ENCODE data around the gene OPN4. TPM values are rescaled to one million over a fixed set of nuclear protein-coding genes. Genes with fewer than 3 reads are reported as not detected.

The OPN4 gene
- total RNA-seq, 6 experiments from 2014 or later: not detected

GRCh38 chr10:86662186-86663045 is 8.1 kb downstream of the OPN4 start:
- 60% methylated on average over 1 of the region's 19 CpGs for WGBS (ENCODE audit: insufficient coverage, low coverage, low lambda C conversion rate, missing lambda C conversion rate)
- ATAC-seq (no peak), DNase-seq (peak in 2 of 3 donors; percentile 9 to 43)
- no peak overlapping the region for H3K27ac ChIP-seq
- H3K36me3 ChIP-seq: no peaks in the 10 kb centered on the region
- no peak overlapping the region for H3K4me3 ChIP-seq
- H3K4me1 ChIP-seq: no peaks in the 10 kb centered on the region
- TF ChIP-seq, protein P1, sequence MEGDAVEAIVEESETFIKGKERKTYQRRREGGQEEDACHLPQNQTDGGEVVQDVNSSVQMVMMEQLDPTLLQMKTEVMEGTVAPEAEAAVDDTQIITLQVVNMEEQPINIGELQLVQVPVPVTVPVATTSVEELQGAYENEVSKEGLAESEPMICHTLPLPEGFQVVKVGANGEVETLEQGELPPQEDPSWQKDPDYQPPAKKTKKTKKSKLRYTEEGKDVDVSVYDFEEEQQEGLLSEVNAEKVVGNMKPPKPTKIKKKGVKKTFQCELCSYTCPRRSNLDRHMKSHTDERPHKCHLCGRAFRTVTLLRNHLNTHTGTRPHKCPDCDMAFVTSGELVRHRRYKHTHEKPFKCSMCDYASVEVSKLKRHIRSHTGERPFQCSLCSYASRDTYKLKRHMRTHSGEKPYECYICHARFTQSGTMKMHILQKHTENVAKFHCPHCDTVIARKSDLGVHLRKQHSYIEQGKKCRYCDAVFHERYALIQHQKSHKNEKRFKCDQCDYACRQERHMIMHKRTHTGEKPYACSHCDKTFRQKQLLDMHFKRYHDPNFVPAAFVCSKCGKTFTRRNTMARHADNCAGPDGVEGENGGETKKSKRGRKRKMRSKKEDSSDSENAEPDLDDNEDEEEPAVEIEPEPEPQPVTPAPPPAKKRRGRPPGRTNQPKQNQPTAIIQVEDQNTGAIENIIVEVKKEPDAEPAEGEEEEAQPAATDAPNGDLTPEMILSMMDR (IDR thresholded peaks at IDR 0.05): no peak
- TF ChIP-seq POLR2A (IDR thresholded peaks at IDR 0.05): no peak
- no peaks in the 10 kb centered on the region for H3K27me3 ChIP-seq
- intact Hi-C loops (cut with DNase I): no loop called here
- no peaks in the 10 kb centered on the region for H3K9me3 ChIP-seq

- Histone ChIP-seq H3K27ac (no peak overlapping the region), H3K36me3 (no peaks in the 10 kb centered on the region), H3K4me3 (no peak overlapping the region), H3K9me3 (no peaks in the 10 kb centered on the region), H3K4me1 (no peaks in the 10 kb centered on the region), H3K27me3 (no peaks in the 10 kb centered on the region)
- no peak for TF ChIP-seq POLR2A (IDR thresholded peaks at IDR 0.05)
- TF ChIP-seq, protein P1 (IDR thresholded peaks at IDR 0.05): no peak
- peak in 1 of 3 donors; percentile 45 for DNase-seq
- intact Hi-C loops (cut with DNase I): no loop called here
- no peak for ATAC-seq
- WGBS (ENCODE audit: insufficient coverage, low coverage, low lambda C conversion rate, missing lambda C conversion rate): no CpG with 5 or more reads among the region's 8 CpGs
Measured at GRCh38 chr10:86663046-86663345, 8.6 kb downstream of the OPN4 start.

- Histone ChIP-seq H3K4me3 (no peak overlapping the region), H3K9me3 (no peaks in the 10 kb centered on the region), H3K4me1 (no peaks in the 10 kb centered on the region), H3K27me3 (no peaks in the 10 kb centered on the region), H3K27ac (no peak overlapping the region), H3K36me3 (no peaks in the 10 kb centered on the region)
- ATAC-seq (no peak), DNase-seq (peak in 1 of 3 donors; percentile 25)
- TF ChIP-seq POLR2A (IDR thresholded peaks at IDR 0.05): no peak
- WGBS (ENCODE audit: insufficient coverage, low coverage, low lambda C conversion rate, missing lambda C conversion rate): 82% methylated on average over 2 of the region's 10 CpGs
- intact Hi-C loops (cut with DNase I): no loop called here
Measured at GRCh38 chr10:86663576-86664339, 9.4 kb downstream of the OPN4 start.

DNA sequence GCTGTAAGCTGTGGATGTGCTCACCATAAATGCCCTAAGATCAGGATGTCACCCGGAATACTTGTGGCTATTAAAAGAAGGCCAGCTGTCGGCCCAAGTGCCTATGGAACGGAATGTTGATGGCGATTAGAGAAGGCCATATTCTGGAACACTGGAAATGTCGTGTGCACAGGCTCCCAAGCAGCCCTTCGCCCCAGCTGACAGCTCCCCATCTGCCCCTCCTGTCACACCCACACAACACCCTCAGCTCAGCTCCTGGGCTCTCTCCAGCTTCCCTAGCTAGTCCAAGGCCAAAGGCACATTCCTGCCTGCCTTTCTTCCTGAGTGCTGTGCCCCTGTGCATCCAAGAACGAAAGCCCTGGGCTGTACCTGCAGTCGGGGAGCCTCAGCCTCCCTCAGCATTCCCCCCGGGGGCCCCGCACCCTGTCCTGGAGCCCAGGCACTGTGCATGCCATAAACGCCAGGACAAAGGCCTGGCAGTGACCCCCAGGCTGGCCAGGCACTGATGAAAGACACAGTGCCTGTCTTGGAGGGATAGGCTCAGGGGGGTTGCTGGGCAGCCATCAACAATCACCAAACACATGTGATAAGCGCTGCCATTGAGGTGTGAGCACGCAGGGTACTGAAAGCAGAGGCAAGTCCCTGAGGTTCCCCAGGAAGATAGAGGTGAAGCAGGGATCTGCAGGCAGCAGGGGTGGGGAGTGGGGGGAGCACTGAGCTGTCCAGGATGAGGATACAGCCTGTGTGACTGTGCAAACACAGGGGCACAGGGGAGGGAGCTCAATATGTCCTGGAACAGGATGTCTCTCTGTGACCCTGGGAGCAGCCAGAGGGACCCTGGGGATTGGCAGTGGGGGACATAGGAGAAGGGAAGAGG is 10.2 kb downstream of the OPN4 start:
- Histone ChIP-seq H3K4me1 (no peaks in the 10 kb centered on the region), H3K27ac (no peak overlapping the region), H3K9me3 (no peaks in the 10 kb centered on the region), H3K27me3 (no peaks in the 10 kb centered on the region), H3K4me3 (no peak overlapping the region), H3K36me3 (no peaks in the 10 kb centered on the region)
- ATAC-seq: no peak
- no peak for DNase-seq
- TF ChIP-seq, protein P1 (IDR thresholded peaks at IDR 0.05): no peak
- TF ChIP-seq POLR2A (IDR thresholded peaks at IDR 0.05): no peak
- 85% methylated on average over 7 of the region's 13 CpGs for WGBS (ENCODE audit: insufficient coverage, low coverage, low lambda C conversion rate, missing lambda C conversion rate)
- intact Hi-C loops (cut with DNase I): no loop called here
